Measurements from ENCODE around the gene STK38L. TPM values are rescaled to one million over a fixed set of nuclear protein-coding genes. Genes with fewer than 3 reads are reported as not detected.

STK38L gene
- total RNA-seq, 4 donors from 2014 or later: 70.0 to 111 (median 79.2) TPM

- TF ChIP-seq EP300 (IDR thresholded peaks at IDR 0.05) (no peak), POLR2A (IDR thresholded peaks at IDR 0.05) (no peak), POLR2AphosphoS5 (IDR thresholded peaks at IDR 0.05) (no peak), CTCF (IDR thresholded peaks at IDR 0.05) (no peak)
- H3K36me3 ChIP-seq: no peaks in the 10 kb centered on the region
- H3K4me1 ChIP-seq: peaks cover 4 to 98% (median 23%) of the 10 kb centered on the region in 3 donors
- 51 to 82% methylated on average over 2 of the region's 2 CpGs for WGBS, 2 donors (ENCODE audit: low coverage in 1 of 2)
- no peak overlapping the region for H3K4me3 ChIP-seq
- peak overlapping the region in 3 of 4 donors; percentile 26 to 92 (median 49) for H3K27ac ChIP-seq
- no peak for ATAC-seq
- H3K27me3 ChIP-seq: no peaks in the 10 kb centered on the region
- no peaks in the 10 kb centered on the region for H3K9me3 ChIP-seq
These were observed 8.8 kb downstream of the STK38L start for GRCh38 chr12:27252934-27253333.

GRCh38 chr12:27253347-27253746 lies 9.3 kb downstream of the STK38L start:
- H3K27ac ChIP-seq: peak overlapping the region in 3 of 4 donors; percentile 26 to 92 (median 49)
- TF ChIP-seq POLR2A (IDR thresholded peaks at IDR 0.05) (no peak), CTCF (IDR thresholded peaks at IDR 0.05) (no peak), POLR2AphosphoS5 (IDR thresholded peaks at IDR 0.05) (no peak), EP300 (IDR thresholded peaks at IDR 0.05) (no peak)

GRCh38 chr12:27255806-27256205 lies 11.7 kb downstream of the STK38L start:
- H3K4me3 ChIP-seq: no peak overlapping the region
- no peaks in the 10 kb centered on the region for H3K36me3 ChIP-seq
- no peaks in the 10 kb centered on the region for H3K27me3 ChIP-seq
- peak overlapping the region in 2 of 4 donors; percentile 3 to 92 for H3K27ac ChIP-seq
- TF ChIP-seq EP300 (IDR thresholded peaks at IDR 0.05) (no peak), POLR2A (IDR thresholded peaks at IDR 0.05) (no peak), POLR2AphosphoS5 (IDR thresholded peaks at IDR 0.05) (no peak), CTCF (IDR thresholded peaks at IDR 0.05) (no peak)
- 42 to 89% methylated on average over 2 to 3 of the region's 3 CpGs for WGBS, 2 donors (ENCODE audit: low coverage in 1 of 2)
- ATAC-seq: no peak
- H3K9me3 ChIP-seq: no peaks in the 10 kb centered on the region
- peaks cover 11 to 98% (median 32%) of the 10 kb centered on the region in 3 donors for H3K4me1 ChIP-seq

More at GRCh38 chr12:27253347-27253746, 9.3 kb downstream of the STK38L start:
- no peaks in the 10 kb centered on the region for H3K9me3 ChIP-seq
- peaks cover 4 to 98% (median 23%) of the 10 kb centered on the region in 3 donors for H3K4me1 ChIP-seq
- H3K4me3 ChIP-seq: no peak overlapping the region
- no peaks in the 10 kb centered on the region for H3K36me3 ChIP-seq
- WGBS, 2 donors (ENCODE audit: low coverage in 1 of 2): 80 to 83% methylated on average over 2 of the region's 2 CpGs
- ATAC-seq: no peak
- H3K27me3 ChIP-seq: no peaks in the 10 kb centered on the region

DNA sequence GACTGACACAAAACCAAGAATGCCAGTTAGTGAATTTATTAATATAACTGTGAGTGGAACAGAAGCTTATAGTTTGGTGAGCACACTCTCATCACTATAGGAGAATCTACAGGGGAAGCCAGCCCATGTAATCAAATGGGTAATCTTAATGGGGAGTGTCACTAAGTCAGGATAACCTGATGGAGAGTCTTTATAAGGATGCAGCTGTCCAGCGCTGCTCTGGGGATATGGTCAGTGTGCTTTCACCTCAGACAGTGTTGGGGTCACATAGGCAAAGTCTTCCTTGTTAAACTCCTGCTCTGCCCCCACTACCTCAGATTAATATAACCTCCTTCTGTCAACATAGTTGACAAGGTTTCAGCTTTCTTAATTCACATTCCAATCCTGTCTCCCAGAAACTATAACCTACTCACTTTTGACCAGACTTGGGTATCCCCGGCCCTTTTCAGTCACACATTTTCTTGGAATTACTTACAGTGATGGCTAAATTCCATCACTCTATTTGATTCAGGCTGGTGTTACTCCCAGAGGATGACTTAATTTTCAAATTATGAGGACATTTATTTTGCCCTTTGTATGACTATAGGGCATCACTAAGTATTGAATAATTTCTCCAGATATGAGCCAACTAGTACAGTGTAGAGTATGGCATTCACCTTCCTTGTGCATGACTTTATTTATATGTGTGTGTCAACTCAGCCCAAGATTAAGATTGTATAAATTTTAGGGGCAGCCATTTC lies 13.2 kb downstream of the STK38L start:
- WGBS, 2 donors (ENCODE audit: low coverage in 1 of 2): 58 to 71% methylated on average over 2 of the region's 2 CpGs
- peak overlapping the region in 3 of 4 donors; percentile 44 to 92 (median 80) for H3K27ac ChIP-seq
- TF ChIP-seq CTCF (IDR thresholded peaks at IDR 0.05) (no peak), POLR2AphosphoS5 (IDR thresholded peaks at IDR 0.05) (peak; percentile 37)
- no peak for ATAC-seq
- H3K9me3 ChIP-seq: no peaks in the 10 kb centered on the region
- no peaks in the 10 kb centered on the region for H3K27me3 ChIP-seq
- H3K4me1 ChIP-seq: peaks cover 11 to 98% (median 42%) of the 10 kb centered on the region in 3 donors
- H3K4me3 ChIP-seq: no peak overlapping the region
- no peaks in the 10 kb centered on the region for H3K36me3 ChIP-seq

DNA sequence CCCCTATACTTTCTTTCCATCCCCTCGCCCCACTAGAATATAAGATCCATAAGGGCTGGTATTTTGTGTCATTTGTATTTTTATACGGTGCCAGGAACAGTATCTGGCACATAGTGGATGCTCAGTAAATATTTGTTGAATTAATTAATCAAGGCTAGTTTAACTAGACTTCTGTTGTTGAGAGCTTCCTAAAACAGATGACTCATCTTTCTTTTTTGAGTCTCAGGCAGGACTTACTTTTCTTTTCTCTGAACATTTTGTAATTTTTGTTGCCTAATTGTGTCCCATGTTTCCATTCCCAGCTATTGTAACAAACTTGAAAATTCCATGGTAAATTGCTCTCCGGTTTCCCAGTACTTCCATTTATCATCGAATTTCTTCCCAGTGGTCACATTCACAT lies 16.7 kb downstream of the STK38L start:
- no peaks in the 10 kb centered on the region for H3K9me3 ChIP-seq
- H3K4me1 ChIP-seq: peaks cover 11 to 83% (median 26%) of the 10 kb centered on the region in 3 donors
- 11 to 40% methylated on average over 3 to 4 of the region's 4 CpGs for whole genome bisulfite sequencing, 2 donors (ENCODE audit: low coverage in 1 of 2)
- peak overlapping the region in 1 of 2 donors; percentile 22 for H3K4me3 ChIP-seq
- H3K27me3 ChIP-seq: no peaks in the 10 kb centered on the region
- TF ChIP-seq POLR2AphosphoS5 (IDR thresholded peaks at IDR 0.05) (peak; percentile 66), EP300 (IDR thresholded peaks at IDR 0.05) (no peak), POLR2A (IDR thresholded peaks at IDR 0.05) (no peak), CTCF (IDR thresholded peaks at IDR 0.05) (peak in 1 of 4 experiments; percentile 14)
- no peaks in the 10 kb centered on the region for H3K36me3 ChIP-seq
- ATAC-seq: peak; percentile 81
- H3K27ac ChIP-seq: peak overlapping the region; percentile 80 to 88 (median 82)
